ENCODE data around the gene SSUH2. TPM values are rescaled to one million over a fixed set of nuclear protein-coding genes. Genes with fewer than 3 reads are reported as not detected.
"Not testable (repeated sequence)": the region's sequence is repeated elsewhere in the genome, so short reads cannot be mapped to it uniquely, and the experiment has no call there.

SSUH2 gene
- total RNA-seq, 4 donors from 2014 or later = 0.50 to 1.9 TPM; not detected in 2

DNA sequence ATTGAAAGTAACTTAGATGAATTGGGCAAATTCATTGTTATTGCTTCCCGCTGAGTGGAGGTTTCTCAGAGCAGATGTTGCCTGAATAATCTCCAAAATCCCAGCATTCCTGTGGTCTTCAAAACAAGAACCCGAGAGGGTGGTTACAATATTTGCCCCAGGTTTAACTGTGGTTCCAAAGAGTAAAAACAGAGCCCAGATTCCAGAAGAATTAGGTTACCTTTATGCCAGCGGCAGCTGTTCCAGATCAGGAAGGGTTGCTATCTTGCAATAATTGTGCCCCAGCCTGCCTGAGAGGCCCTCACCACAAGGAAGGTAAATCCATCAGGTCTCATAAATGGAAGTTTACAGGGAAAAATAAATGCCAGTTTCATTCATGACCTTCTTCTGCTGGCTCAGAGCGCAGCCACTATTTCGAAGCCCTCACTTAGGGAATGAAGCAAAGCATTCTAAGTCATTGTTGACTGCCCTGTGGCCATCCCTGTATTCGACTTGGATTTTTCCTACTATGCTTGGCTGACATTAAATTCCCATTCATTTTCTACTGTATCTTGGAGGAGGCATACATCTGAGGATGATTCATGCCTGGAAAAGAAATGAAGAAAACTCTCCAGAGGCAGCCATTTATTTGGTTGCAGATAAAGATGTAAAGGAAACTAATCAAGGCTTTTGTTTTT lies 54.6 kb downstream of the SSUH2 start:
- TF ChIP-seq, protein P1, sequence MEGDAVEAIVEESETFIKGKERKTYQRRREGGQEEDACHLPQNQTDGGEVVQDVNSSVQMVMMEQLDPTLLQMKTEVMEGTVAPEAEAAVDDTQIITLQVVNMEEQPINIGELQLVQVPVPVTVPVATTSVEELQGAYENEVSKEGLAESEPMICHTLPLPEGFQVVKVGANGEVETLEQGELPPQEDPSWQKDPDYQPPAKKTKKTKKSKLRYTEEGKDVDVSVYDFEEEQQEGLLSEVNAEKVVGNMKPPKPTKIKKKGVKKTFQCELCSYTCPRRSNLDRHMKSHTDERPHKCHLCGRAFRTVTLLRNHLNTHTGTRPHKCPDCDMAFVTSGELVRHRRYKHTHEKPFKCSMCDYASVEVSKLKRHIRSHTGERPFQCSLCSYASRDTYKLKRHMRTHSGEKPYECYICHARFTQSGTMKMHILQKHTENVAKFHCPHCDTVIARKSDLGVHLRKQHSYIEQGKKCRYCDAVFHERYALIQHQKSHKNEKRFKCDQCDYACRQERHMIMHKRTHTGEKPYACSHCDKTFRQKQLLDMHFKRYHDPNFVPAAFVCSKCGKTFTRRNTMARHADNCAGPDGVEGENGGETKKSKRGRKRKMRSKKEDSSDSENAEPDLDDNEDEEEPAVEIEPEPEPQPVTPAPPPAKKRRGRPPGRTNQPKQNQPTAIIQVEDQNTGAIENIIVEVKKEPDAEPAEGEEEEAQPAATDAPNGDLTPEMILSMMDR (IDR thresholded peaks at IDR 0.05) = no peak
- DNase-seq (ENCODE audit: low spot score) = no peak
- ATAC-seq (ENCODE audit: low FRiP score) = no peak

- ATAC-seq (ENCODE audit: low FRiP score) (no peak), DNase-seq (ENCODE audit: low spot score) (no peak)
- TF ChIP-seq, protein P1 (IDR thresholded peaks at IDR 0.05) = no peak
Observed at GRCh38 chr3:8584661-8585060, 59.9 kb downstream of the SSUH2 start.

GRCh38 chr3:8581806-8582445 lies 62.7 kb downstream of the SSUH2 start:
- TF ChIP-seq, protein P1 (IDR thresholded peaks at IDR 0.05) = no peak
- DNase-seq (ENCODE audit: low spot score) = no peak
- ATAC-seq (ENCODE audit: low FRiP score) = no peak

- TF ChIP-seq, protein P1 (IDR thresholded peaks at IDR 0.05) = no peak
- DNase-seq (ENCODE audit: low spot score) = no peak
- no peak for ATAC-seq (ENCODE audit: low FRiP score)
Observed at GRCh38 chr3:8581373-8581772, 63.2 kb downstream of the SSUH2 start.

DNA sequence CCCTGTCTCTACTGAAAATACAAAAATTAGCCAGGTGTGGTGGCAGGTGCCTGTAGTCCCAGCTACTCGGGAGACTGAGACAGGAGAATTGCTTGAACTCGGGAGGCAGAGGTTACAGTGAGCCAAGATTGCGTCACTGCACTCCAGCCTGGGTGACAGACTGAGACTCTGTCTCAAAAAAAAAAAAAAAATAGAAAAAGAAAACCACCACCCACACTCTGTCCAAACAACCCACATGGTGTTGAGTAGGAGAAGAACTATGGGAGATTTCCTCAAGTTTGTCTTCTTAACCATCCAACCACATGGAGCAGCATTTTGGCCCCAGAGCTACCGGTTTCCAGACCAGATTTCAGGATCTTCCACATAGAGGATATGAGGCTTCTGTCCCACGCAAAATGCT lies 64.2 kb downstream of the SSUH2 start:
- not testable (repeated sequence) for ATAC-seq (ENCODE audit: low FRiP score)

DNA sequence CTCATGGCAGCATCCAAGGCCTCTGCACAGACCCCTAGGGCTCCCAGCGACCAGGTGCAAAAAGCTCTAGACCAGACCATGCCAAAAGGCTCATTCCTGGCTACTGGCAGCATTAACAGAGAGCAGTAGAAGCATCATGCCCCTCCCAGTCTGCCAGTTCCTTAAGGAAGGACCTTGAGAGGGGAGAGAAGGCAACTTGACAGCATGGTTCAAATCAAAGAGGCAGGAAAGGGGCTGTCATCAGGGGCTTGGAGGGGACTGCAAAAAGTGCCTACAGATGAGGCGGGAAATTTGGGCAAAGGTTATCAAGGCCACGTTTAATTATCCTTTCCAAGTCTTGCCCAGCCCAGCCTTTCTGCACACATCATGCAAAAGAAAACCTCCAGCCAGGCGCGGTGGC lies 64.7 kb downstream of the SSUH2 start:
- TF ChIP-seq, protein P1 (IDR thresholded peaks at IDR 0.05) = no peak
- ATAC-seq (ENCODE audit: low FRiP score) (no peak), DNase-seq (ENCODE audit: low spot score) (no peak)

More for the DNA sequence above, 64.2 kb downstream of the SSUH2 start:
- DNase-seq (ENCODE audit: low spot score) = not testable (repeated sequence)

DNA sequence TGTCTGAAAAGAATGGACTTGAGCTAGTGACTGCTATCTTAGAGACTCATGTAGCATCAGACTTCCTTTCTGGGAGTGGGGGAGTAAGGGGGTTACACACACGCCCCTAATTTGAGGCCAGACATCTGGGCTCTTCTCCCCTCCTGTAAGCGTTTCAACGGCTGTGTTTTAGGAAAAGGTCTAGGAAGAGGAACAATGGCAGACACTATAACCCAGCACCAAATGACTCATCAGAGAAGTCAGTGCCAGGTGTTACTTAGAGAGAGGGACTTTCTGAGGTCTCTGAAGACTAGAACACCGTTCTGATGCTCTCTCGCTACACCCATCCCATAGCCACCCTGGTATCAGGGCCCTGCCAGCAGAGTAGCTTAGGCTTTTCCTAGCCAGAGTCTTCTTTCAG lies 65.5 kb downstream of the SSUH2 start:
- no peak for ATAC-seq (ENCODE audit: low FRiP score)
- DNase-seq (ENCODE audit: low spot score) = no peak
- TF ChIP-seq, protein P1 (IDR thresholded peaks at IDR 0.05) = no peak
